ENCODE results near the gene HSBP1.

The HSBP1 gene

DNA sequence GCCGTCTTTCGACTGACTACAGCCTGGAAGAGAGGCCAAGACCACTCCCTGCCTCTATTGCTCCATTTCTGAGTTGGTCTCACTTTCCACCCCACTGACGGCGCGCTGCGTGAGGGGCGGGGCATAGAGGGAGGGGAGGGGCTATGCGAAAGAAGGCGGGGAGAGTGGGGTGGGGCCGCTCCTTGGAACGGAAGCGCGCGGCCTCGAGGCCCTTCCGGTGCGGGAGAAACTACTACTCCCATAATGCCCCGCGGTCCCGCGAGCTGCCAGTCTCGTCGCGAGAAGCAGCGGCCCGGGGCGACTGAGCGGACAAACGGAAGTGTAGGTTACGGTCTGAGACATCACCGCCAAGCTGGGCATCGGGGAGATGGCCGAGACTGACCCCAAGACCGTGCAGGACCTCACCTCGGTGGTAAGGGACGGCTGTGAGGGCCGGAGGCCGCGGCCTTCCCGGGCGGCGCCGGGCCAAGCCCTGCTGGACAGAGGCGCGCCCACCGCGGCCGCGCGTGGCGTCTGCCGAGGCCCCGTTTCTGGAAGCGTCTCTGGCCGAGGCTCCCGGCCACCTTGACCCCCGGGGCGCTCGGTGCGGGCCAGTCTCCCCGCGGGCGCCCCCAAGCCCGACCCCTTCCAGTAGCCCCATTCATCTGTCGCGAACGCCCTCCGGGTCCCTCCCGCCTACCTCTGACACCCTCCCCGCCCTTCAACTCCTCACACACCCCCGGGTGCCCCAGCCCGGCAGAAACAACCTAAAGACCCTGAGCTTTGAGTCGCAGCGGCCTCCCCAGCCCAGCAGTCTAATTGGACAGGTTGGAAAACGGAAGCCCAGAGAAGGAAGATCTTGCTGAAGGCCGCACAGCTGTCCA lies at the start of gene HSBP1:
HSBP1 (plus strand) TSS at position 269 of the 863 bp plus-strand sequence; CDS start at position 368, 99 bp downstream.
- DNase-seq (ENCODE audit: low read depth), result peak; percentile 92

GRCh38 chr16:83762141-83762991 lies 45.4 kb upstream of the HSBP1 start:
- DNase-seq (ENCODE audit: low read depth), result no peak

DNA sequence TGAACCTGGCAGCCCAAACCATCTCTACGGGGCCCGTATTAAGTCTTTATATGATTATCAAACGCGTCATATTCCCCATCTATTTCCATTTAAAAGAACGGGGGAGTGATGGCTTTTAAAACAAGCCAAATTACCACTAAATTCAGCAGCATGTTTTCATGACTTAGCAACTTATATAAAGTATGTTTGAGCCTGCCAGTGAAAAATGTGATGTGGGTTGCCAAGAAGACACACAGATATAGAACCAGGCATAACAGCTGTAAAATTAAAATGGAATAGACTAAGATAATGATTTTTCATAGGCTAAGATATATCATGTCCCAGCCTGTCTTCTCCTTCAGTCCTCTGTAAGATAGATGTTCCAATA lies 44.8 kb upstream of the HSBP1 start:
- no peak for DNase-seq (ENCODE audit: low read depth)

DNA sequence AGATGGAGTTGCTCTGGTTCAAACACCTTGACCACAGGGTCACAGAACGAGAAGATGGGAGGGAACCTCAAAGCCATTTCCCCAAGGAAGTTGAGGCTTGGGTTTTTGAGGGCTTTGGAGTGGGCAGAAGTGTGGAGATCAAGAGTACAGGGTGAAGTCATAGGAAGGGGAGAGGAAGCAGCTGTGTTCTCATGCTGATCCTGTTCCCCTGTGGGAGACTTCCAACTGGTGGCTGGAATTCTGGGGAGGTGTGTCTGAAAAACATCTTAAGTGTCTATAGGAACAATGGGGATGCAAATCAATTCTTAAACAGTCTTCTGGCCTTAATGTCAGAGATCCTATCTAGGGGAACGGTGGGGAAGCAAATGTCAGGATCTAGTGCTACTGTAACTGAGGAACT lies 38.8 kb upstream of the HSBP1 start:
- no peak for DNase-seq (ENCODE audit: low read depth)

GRCh38 chr16:83769397-83770008 lies 38.3 kb upstream of the HSBP1 start:
- no peak for DNase-seq (ENCODE audit: low read depth)

DNA sequence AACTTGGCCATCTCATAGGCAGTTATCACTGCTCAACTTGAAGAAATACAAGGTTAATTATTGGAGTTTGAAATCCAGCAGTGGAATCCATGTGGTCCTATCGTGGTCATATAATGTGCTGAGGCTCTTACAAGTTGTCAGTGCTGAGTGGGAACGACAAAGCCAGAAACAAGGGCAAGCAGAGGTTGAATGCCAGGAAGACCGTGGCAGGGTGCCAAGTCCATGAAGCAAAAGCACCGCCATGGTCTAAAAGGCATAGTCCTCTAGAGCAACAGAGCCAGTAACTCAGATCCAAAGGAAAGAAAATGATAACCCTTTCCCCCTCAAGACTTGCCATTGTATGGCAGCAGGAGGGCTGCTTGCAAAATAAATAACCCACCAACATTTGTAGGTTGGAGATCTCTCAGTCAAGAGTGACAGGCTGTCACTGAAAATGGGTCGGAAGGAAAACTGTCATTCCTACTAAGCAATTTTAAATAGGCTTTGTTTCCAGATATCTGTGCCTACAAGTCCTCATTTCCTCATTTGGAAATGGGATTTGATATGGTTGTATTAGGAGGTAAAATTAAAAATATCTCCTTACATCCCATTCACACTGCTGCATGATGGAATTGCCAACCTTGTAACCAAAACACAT lies 36.4 kb upstream of the HSBP1 start:
- no peak for DNase-seq (ENCODE audit: low read depth)

DNA sequence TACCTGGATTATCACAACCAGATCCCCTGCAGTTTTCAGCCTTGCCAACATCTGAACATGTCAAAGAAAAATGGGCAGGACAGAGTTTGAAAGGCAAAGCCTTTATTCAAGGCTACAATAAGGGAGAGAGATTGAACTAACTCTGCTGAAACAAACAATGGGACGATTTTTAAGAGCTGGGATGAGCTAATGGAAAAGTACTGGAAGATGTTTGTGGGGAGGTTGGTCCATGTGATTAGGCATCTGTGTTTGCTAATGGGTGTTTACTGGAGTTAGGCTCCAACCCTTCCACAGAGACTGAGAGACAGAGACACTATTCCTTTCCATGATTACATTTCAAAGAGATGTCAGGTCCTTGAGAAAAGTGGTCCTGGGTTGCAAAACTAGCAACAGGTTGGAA lies 35.0 kb upstream of the HSBP1 start:
- DNase-seq (ENCODE audit: low read depth), result no peak

- no peak for DNase-seq (ENCODE audit: low read depth)
Measured at GRCh38 chr16:83774066-83774465, 33.7 kb upstream of the HSBP1 start.

DNA sequence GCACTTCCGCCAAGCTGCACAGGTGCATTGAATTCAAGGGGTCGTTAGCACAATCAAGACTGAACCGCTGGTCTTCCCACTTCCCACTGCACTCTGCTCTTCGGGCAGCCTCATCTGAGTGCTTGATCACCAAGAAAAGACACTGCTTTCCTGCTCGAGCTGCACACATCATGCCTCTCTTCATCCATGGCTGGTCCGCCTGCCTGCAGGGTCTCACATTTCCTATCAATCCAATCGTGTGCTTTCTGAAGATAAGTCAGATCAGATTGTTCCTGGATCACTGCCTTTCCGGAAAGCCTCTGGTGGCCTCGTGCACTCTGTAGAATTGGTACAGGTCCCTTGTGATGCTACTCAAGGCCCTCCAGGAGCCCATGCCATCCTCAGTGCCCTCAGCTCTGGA lies 30.8 kb upstream of the HSBP1 start:
- no peak for DNase-seq (ENCODE audit: low read depth)

- no peak for DNase-seq (ENCODE audit: low read depth)
Measured at GRCh38 chr16:83779886-83780285, 27.9 kb upstream of the HSBP1 start.

DNA sequence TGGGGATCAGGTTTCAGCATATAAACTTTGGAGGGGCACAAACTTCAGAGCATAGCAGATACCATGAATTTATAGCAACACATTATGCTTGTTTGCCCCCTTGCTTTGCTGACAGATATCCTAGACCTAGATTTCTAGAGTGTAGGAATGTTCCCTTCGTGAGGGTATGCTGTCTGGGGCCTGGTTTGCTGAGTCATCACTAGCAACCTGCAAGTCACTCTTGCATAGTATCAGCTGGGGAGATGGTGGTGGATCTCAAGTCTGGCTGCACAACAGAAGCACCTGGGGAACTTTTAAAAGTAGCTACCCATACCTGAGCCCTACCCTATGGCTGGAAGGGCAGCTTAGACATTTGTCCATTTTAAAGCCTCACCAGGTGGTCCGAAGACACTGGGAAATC lies 22.3 kb upstream of the HSBP1 start:
- DNase-seq (ENCODE audit: low read depth), result no peak

DNA sequence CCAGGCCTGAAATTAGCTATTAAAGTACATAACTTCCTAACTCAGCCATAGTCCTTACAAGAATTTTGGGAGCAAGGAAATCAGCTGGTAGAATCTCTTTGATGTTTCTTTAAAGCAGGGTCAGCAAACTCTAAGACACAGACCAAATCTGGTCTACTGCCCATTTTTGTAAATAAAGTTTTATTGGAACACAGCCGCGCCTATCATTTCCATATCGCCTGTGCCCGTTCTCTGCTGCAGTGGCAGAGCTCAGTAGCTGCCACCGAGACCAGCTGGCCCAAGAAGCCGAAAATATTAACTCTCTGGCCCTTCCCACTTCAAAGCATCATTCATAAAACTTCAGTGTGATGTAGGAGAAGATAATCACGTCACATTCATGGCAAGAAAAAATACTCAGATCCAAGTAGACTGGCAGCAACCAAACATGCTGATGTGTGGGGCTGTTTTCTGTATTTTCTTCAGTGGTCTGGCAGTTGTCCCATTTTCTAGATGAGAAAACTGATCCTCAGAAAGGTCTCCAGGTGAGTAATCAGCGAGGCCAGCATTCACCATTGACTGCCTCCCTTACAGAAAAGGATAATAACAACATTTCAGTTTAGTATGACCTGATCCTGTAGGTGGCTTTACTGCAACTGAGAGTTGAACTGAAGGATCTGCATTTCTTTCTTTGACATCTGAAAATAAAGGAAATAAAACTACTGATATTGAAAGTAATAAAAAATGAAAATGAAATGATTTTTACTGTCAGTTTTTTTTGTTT lies 18.0 kb upstream of the HSBP1 start:
- DNase-seq (ENCODE audit: low read depth), result no peak

GRCh38 chr16:83791916-83792315 lies 15.9 kb upstream of the HSBP1 start:
- no peak for DNase-seq (ENCODE audit: low read depth)

DNA sequence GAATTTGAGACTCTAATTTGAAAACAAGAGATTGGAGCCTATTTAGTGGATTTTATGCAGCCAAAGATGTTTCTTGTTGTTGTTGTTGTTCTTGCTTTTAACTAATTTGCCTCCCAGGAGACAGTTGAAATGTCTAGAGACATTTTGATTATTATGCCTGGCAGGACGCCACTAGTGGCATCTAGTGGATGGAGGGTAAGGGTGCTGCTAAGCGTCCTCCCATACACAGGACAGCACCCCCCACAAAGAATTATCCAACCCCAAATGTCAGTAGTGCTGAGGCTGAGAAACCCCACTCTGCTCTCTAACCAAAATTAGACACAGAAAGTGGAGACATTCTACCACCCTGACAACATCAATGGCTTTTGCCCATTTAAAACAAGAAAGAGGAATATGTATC lies 15.4 kb upstream of the HSBP1 start:
- no peak for DNase-seq (ENCODE audit: low read depth)

DNA sequence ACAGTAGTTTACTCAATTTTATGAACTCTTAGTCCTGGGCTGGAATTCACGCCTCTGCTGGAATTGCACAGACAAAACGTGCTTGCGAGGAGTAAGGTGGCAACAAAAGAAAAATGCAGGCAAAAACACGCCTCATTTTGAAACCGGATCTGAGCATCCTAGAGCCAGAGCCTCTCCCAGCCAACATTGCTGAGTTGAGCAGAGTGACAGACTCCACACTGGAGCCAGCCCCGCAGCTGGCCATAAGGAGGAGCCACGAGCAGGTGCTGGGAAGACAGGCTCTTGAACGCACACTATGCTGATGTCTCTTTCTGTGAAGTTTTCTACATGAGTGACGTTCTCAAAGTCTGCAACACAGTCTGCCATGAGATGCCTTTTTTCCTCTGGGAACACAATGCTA lies 14.6 kb upstream of the HSBP1 start:
- no peak for DNase-seq (ENCODE audit: low read depth)

- no peak for DNase-seq (ENCODE audit: low read depth)
Measured at GRCh38 chr16:83794860-83795554, 12.8 kb upstream of the HSBP1 start.

GRCh38 chr16:83797013-83797412 lies 10.8 kb upstream of the HSBP1 start:
- DNase-seq (ENCODE audit: low read depth), result no peak

- DNase-seq (ENCODE audit: low read depth), result no peak
Measured at GRCh38 chr16:83799336-83799735, 8.4 kb upstream of the HSBP1 start.

DNA sequence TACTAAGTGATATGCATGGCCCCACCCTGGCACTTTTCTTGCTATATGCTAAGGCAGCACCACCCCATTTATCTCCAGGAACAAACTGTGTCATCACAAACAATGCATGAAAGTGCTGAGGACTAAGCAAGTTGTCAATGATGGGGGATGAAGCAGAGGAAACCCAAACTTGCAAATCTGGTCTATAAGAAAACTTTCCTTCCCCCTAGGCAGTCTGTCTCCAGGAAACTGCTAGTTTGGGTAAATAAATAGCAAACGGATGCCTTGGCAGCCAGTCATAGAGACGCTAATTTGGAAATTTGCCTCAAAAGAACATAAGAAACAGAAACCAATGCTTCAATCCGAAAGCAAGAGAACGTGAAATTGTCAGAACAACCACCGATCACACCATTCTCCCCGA lies 5.6 kb upstream of the HSBP1 start:
- DNase-seq (ENCODE audit: low read depth), result no peak

GRCh38 chr16:83802554-83803205 lies 5.1 kb upstream of the HSBP1 start:
- DNase-seq (ENCODE audit: low read depth), result no peak
